Measurements from ENCODE around the gene L2HGDH. TPM values are rescaled to one million over a fixed set of nuclear protein-coding genes. Genes with fewer than 3 reads are reported as not detected.

Gene L2HGDH
- total RNA-seq, 1 experiment from 2014 or later = 24.0 TPM

GRCh38 chr14:50335389-50335788 lies 23.4 kb upstream of the L2HGDH start:
- Mint-ChIP-seq H3K27ac (peak overlapping the region; percentile 91), H3K4me3 (no peak overlapping the region), H3K27me3 (ENCODE audit: low read depth) (no peaks in the 10 kb centered on the region), H3K4me1 (peaks cover 29% of the 10 kb centered on the region), H3K36me3 (no peaks in the 10 kb centered on the region; the same call in 1 of the 2 replicates), H3K9me3 (no peaks in the 10 kb centered on the region)
- peak; percentile 84 for TF ChIP-seq USF1 (CRISPR knock-in tag; IDR thresholded peaks at IDR 0.05)
- no peak for TF ChIP-seq ELF4 (CRISPR knock-in tag; IDR thresholded peaks at IDR 0.05; ENCODE audit: low read depth)
- TF ChIP-seq IRF2 (CRISPR knock-in tag; IDR thresholded peaks at IDR 0.05; ENCODE audit: borderline replicate concordance, low read depth) = no peak
- peak; percentile 91 for TF ChIP-seq USF2 (CRISPR knock-in tag; IDR thresholded peaks at IDR 0.05)
- no peak for TF ChIP-seq CREB1 (CRISPR knock-in tag; IDR thresholded peaks at IDR 0.05)
- ChIA-PET CTCF (interaction anchor here (0.6 to 4.0 kb wide), 7 partner anchors 14 to 574 kb away, joined by 3 to 24 read pairs (median 3); partner anchors contain the start of gene ATL1), POLR2A (interaction anchor here (0.6 to 0.7 kb wide), 3 partner anchors 8 to 417 kb away, joined by 3 read pairs; no protein-coding TSS in a partner anchor)
- peak; percentile 33 for DNase-seq (ENCODE audit: low spot score)
- peak; percentile 89 for ATAC-seq

- no peaks in the 10 kb centered on the region; the same call in 1 of the 2 replicates for H3K36me3 Mint-ChIP-seq
- DNase-seq (ENCODE audit: low spot score) = no peak
- POLR2A ChIA-PET = no interaction called here
- no peaks in the 10 kb centered on the region for H3K9me3 Mint-ChIP-seq
- CTCF ChIA-PET = interaction anchor here (1.0 to 1.5 kb wide), 3 partner anchors 8 to 88 kb away, joined by 3 to 4 read pairs (median 3); no protein-coding TSS in a partner anchor
- H3K4me1 Mint-ChIP-seq = peaks cover 29% of the 10 kb centered on the region
- peak overlapping the region; percentile 87; the same call in 1 of the 2 replicates for H3K27ac Mint-ChIP-seq
- no peak for ATAC-seq
- H3K4me3 Mint-ChIP-seq = no peak overlapping the region
- H3K27me3 Mint-ChIP-seq (ENCODE audit: low read depth) = no peaks in the 10 kb centered on the region
- TF ChIP-seq RORB (CRISPR knock-in tag; IDR thresholded peaks at IDR 0.05) (no peak), USF2 (CRISPR knock-in tag; IDR thresholded peaks at IDR 0.05) (no peak), ZNF532 (CRISPR knock-in tag; IDR thresholded peaks at IDR 0.05; ENCODE audit: borderline replicate concordance) (no peak), ZNF263 (CRISPR knock-in tag; IDR thresholded peaks at IDR 0.05; ENCODE audit: low read depth) (no peak), GRHL2 (CRISPR knock-in tag; IDR thresholded peaks at IDR 0.05; ENCODE audit: insufficient replicate concordance, severe bottlenecking) (no peak), E2F1 (CRISPR knock-in tag; IDR thresholded peaks at IDR 0.05) (no peak), ZBTB21 (CRISPR knock-in tag; IDR thresholded peaks at IDR 0.05; ENCODE audit: borderline replicate concordance) (no peak), ZMAT4 (CRISPR knock-in tag; IDR thresholded peaks at IDR 0.05) (no peak), TP53 (CRISPR knock-in tag; IDR thresholded peaks at IDR 0.05) (no peak), GABPB1 (CRISPR knock-in tag; IDR thresholded peaks at IDR 0.05) (no peak)
Observed at GRCh38 chr14:50334211-50334610, 22.2 kb upstream of the L2HGDH start.

Measured in WTC11 (cell line).